Anterior cingulate cortex (tissue), 58 donors: ENCODE data around the gene CD8B.
"Not testable (repeated sequence)": the region's sequence is repeated elsewhere in the genome, so short reads cannot be mapped to it uniquely, and the experiment has no call there.

Experiments
- DNase-seq, 58 donors: peaks; one replicate each; lab custom pipeline; 2025; lab: John Stamatoyannopoulos, UW

Gene CD8B

GRCh38 chr2:86861628-86862379, at the start of gene CD8B:
TSS of gene CD8B (minus strand) at chr2:86861886. CDS start at chr2:86861865, 21 bp downstream.
- DNase-seq = not testable (repeated sequence)

- DNase-seq = not testable (repeated sequence)
Measured at GRCh38 chr2:86905868-86906267, 44.2 kb upstream of the CD8B start.

- DNase-seq = not testable (repeated sequence)
Measured at GRCh38 chr2:86900687-86901086, 39.0 kb upstream of the CD8B start.

DNA sequence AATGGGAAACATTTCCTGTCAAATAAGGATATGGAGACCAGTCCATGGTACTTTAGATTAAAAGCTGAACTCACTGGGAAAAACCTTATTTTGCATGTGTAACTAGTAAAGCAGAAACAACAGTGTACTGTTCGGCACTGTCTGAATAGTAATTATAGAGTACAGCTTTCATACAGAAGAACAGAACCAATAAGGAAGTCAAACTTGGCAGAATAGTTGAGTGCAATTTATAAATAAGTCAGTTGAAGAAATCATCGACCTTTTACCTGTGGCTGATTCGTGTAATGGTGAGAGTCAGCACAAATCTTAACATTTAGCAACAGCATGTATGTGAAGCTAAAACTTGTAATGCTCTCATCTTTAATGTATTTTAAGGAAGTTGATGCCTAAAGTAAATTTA, 24.3 kb upstream of the CD8B start:
- DNase-seq = not testable (repeated sequence)

DNA sequence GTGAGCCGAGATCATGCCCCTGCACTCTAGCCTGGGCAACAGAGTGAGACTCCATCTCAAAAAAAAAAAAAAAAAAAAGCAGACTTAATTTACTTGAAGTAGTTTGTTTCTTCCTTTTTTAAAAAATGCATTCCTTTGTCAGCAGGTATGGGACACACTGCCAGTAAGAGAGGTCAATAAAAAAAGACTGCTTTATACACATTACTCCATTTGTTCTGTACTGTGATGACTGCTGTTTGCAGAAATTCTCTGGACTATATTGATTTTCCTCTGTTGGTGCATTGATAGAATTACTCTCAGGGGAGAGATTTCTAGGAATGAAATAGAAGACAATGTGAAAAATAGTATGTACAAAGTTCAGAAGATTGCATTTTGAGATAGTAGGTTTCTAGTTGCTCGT, 21.2 kb upstream of the CD8B start:
- DNase-seq = not testable (repeated sequence)

DNA sequence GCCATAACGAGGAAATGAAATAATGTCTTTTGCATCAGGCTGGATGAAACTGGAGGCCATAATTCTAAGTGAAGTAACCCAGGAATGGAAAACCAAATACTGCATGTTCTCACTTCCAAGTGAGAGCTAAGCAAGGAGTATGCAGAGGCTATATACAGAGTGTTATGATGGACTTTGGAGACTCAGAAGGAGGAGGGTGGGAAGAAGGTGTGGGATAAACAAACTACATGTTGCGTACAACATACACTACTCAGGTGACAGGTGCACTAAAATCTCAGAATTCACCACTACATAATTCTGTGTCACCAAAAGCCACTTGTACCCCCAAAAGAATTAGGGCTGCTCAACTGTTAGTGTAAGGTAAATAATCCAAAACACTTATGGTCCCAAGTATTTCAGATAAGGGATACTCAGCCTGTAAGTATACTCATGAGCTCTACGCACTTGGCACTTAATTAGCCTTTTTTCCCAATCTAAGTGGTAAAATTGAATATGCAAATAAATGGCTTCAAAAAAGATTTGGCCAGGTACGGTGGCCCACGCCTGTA, 20.5 kb upstream of the CD8B start:
- not testable (repeated sequence) for DNase-seq

GRCh38 chr2:86878986-86879385, 17.3 kb upstream of the CD8B start:
- not testable (repeated sequence) for DNase-seq

- not testable (repeated sequence) for DNase-seq
Measured at GRCh38 chr2:86870941-86871340, 9.3 kb upstream of the CD8B start.

DNA sequence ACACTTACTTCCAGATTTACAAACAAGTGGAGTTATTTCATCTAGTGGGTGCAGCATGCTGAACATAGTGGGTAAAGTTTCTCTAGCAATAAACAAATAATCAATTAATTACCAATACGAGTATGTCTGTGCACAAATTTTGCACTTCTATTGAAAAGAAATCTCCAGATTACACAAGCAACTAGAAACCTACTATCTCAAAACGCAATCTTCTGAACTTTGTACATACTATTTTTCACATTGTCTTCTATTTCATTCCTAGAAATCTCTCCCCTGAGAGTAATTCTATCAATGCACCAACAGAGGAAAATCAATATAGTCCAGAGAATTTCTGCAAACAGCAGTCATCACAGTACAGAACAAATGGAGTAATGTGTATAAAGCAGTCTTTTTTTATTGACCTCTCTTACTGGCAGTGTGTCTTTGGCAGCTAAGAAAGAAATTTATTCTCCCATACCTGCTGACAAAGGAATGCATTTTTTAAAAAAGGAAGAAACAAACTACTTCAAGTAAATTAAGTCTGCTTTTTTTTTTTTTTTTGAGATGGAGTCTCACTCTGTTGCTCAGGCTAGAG, 7.3 kb upstream of the CD8B start:
- DNase-seq = not testable (repeated sequence)

DNA sequence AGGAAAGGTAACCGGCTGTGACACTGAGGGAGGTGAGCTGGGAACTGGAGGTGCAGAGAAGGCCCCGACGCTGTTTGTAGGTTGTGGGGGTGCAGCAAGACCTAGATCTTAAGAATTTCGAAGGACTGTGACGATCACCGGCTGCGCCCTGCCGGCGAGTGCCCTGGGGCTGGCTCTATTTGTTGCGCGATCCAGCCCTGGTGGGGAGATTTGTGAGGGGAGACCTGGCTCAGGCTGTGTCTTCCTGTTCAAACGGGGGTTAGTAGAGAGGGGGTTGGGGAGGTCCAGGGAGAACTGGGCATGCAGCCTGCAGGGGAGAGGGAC, 656 bp upstream of the CD8B start:
- not testable (repeated sequence) for DNase-seq

- DNase-seq = not testable (repeated sequence)
Measured at GRCh38 chr2:86861175-86861574, 511 bp downstream of the CD8B start.

- not testable (repeated sequence) for DNase-seq
Measured at GRCh38 chr2:86860573-86860972, 1.1 kb downstream of the CD8B start.

GRCh38 chr2:86857688-86858087, 4.0 kb downstream of the CD8B start:
- DNase-seq = not testable (repeated sequence)

DNA sequence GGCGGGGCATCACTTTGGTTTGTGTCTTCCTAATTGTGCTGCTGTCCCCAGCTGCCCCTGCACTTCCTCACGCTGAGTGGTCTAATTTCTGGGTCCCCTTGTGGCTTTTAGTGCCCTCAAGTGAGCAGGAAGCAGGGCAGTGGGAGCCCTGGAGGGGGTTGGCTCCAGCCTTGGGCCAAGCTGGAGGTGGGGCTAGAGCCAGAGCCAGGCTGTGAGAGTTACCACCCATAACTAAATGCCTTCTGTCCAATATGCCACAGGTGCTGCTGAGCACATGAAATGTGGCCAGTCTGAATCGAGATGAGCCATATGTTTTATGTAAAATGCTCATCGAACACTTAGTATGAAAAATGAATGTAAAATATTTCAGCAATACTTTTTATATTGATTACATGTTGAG, 5.2 kb downstream of the CD8B start:
- DNase-seq = not testable (repeated sequence)

DNA sequence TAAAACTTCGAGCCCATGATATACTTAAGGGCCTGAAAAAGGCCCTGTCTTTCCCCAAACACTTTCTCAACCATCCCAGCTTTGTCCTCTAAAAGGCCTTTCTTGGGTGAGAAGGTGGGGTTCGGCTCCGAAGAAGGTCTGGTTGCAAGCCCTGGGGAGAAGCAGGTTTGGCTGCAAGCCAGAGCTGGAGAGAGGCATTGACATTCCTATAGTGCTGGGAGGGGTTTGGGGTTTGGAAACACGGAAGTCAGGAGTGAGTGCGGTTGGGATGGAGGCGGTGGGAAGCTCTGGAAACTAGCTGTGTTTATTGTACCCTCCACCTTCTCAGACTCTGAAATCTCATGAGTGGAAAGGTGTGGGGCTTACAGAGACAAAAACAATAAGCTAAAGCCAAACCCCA, 5.7 kb downstream of the CD8B start:
- not testable (repeated sequence) for DNase-seq

- not testable (repeated sequence) for DNase-seq
Measured at GRCh38 chr2:86851581-86851980, 10.1 kb downstream of the CD8B start.

DNA sequence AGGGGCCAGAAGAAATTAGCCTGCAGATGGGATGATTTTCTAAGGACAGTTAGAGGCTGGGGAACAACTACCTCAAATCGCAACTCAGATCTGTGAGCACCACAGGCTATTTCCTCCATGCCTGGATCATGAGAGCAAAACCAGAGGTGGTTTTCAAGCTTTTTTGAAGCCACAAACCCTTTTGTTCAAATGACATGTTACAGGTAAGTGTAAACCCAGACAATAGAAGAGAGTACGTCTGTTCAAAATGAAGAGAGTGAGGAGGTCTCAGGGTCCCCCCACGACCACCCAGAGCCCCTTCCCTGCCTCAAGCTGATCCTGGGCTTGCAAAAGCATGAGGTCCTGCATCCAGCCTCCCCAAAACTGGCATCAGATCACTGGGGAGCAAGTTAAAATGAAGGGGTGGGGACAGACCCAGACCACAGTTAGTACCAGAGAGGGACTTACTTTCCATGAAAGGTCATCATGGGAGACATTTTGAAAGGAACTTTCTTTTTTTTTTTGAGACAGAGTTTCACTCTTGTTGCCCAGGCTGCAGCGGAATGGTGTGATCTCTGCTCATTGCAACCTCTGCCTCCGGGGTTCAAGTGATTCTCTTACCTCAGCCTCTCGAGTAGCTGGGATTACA, 19.0 kb downstream of the CD8B start:
- DNase-seq = not testable (repeated sequence)

DNA sequence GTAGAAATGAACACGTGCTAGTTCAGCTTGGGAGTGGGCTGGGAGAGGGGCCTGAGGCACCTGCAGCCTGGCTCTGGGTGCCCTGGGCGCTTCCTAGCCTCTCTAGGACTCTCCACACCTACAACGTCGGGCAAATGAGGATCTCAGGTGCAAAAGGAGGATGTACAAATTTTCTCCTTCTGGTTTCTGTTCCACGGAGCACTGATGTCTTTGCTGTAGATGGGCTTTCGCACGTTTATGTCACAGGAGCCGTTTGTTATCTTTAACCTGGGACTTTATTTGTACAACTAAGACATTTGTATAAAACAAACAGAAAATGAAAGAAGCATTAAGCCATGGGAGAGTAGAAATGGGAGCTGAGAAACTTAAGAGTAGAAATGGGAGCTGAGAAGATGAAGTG, 20.4 kb downstream of the CD8B start:
- DNase-seq = not testable (repeated sequence)

GRCh38 chr2:86839871-86840548, 21.7 kb downstream of the CD8B start:
- DNase-seq = not testable (repeated sequence)

DNA sequence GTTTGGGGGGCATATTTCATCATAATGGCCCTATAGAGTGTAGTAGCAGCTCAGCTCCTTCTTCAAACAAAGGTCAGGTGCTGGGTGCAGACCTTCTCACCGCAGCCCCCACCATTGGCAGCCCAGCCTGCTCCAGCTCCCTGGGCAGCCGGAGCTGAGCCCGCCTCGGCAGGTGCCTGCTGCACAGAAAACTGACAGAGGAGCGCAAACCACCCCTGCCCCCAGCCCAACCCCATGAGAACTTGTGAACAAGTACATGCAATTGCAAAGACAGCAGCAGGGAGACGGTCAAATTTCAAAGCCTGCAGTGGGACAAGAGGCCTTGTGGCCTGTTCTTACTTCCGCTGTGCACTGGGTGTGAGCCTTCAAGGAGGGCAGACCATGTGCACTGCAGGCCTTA, 22.2 kb downstream of the CD8B start:
- DNase-seq = not testable (repeated sequence)

DNA sequence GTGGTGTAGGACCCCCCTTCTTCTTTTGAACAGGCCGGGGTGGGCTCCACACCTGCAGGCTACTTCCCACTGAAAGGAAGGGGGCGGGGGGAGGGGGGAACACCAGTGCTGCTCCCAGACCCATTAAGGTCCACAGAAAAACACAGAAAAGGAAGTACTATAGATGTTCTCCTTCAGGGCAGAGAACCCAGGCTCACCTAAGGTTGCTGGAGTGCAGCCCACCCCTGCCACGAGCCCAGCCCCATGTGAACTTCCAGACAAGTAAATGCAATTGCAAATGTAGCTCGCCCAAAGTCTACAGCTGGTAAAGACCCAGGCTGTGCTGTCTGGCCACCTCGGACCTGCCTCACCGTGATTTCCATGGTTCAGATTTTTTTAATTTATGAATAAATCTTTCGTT, 24.0 kb downstream of the CD8B start:
- DNase-seq = not testable (repeated sequence)
